Panc1 (cell line): ENCODE results near the gene VWA2. TPM values are rescaled to one million over a fixed set of nuclear protein-coding genes. Genes with fewer than 3 reads are reported as not detected.

Experiments
- ATAC-seq: fragments of 200-7000 bp; cut with Tn5 transposase; 2 replicates; pipeline ENCODE4 v1.9.1; 2020; ENCODE audit warnings: mild to moderate bottlenecking, moderate library complexity
- BruUV-seq: library from RNA; stranded (reverse); fragments of 400-500 nt; replicated peaks from 2 replicates; lab custom pipeline; 2021; lab: Mats Ljungman, UMichigan
- CTCF ChIA-PET: fragments of 300-600 bp; sonication (Branson Sonifier 250); formaldehyde crosslinking; loops from one replicate; lab custom pipeline; 2022; ENCODE audit warnings: antibody characterized with exemption; lab: Charles Lee
- POLR2A ChIA-PET: fragments of 300-600 bp; sonication (Branson Sonifier 250); formaldehyde crosslinking; loops from one replicate; lab custom pipeline; 2022; ENCODE audit warnings: antibody characterized with exemption; lab: Charles Lee
- DNase-seq: peaks from one replicate; pipeline ENCODE4 v3.0.0-alpha.2; 2010; ENCODE audit warnings: low read depth, low spot score
- H3K27ac ChIP-seq: 2 replicates; pipeline ENCODE4 v1.5.1; 2011; ENCODE audit warnings: mild to moderate bottlenecking, low read length, inconsistent platforms
- H3K27me3 ChIP-seq: fragments of 200-500 bp; sonication (Bioruptor generic); 2 replicates; pipeline ENCODE4 v1.6.0; 2014; ENCODE audit warnings: low read length, inconsistent platforms; ENCODE audit not compliant: control insufficient read depth, insufficient read depth
- H3K36me3 ChIP-seq: fragments of 200-500 bp; sonication (Bioruptor generic); 2 replicates; pipeline ENCODE4 v1.5.1; 2014; ENCODE audit warnings: inconsistent platforms, mild to moderate bottlenecking, low read length, moderate library complexity; ENCODE audit not compliant: control insufficient read depth, insufficient read depth
- H3K4me1 ChIP-seq: 2 replicates; pipeline ENCODE4 v1.5.1; 2011; ENCODE audit warnings: inconsistent platforms, mild to moderate bottlenecking, low read length, moderate library complexity; ENCODE audit not compliant: control insufficient read depth, insufficient read depth
- H3K4me3 ChIP-seq, 2 experiments: 2 replicates each; pipeline ENCODE4 v1.5.1; 2011 to 2012; ENCODE audit warnings: low read depth in 2 of 2, low read length in 2 of 2, mild to moderate bottlenecking in 2 of 2, inconsistent platforms in 1 of 2, moderate library complexity in 1 of 2
- H3K9me3 ChIP-seq: fragments of 200-500 bp; sonication (Bioruptor generic); 2 replicates; pipeline ENCODE4 v1.5.1; 2014; ENCODE audit warnings: low read depth, mild to moderate bottlenecking, inconsistent platforms, low read length, moderate library complexity; ENCODE audit not compliant: control insufficient read depth, insufficient read depth
- POLR2AphosphoS5 ChIP-seq: IDR thresholded peaks from 2 replicates; pipeline ENCODE4 v1.6.1; 2012; ENCODE audit warnings: mild to moderate bottlenecking, low read depth, low read length, moderate library complexity
- SIN3A ChIP-seq: IDR thresholded peaks from 2 replicates; pipeline ENCODE4 v1.6.1; 2012; ENCODE audit warnings: low read depth, mild to moderate bottlenecking, low read length, moderate library complexity, borderline replicate concordance; ENCODE audit not compliant: insufficient read depth
- TCF7L2 ChIP-seq: IDR thresholded peaks from 2 replicates; pipeline ENCODE4 v1.6.1; 2011; ENCODE audit warnings: mild to moderate bottlenecking, low read depth, low read length, inconsistent platforms
- in situ Hi-C: cut with HindIII; loops from 2 replicates; pipeline ENCODE4 v1.10.0; 2016; ENCODE audit warnings: low sequenced_read_pairs, low pct_unique_long_range_greater_than_20kb
- intact Hi-C: fragments of 100-400 bp; cut with micrococcal nuclease; formaldehyde crosslinking; loops from one replicate; pipeline ENCODE4 v1.10.0; 2022; ENCODE audit not compliant: unreplicated experiment
- total RNA-seq: library from RNA; stranded (reverse); gene quantifications from one replicate; pipeline ENCODE4 v1.2.1, GENCODE V29; 2021; ENCODE audit not compliant: unreplicated experiment
- TF ChIP-seq, protein P1 (sequence below): fragments of 450-650 bp; IDR thresholded peaks from 2 replicates; pipeline ENCODE4 v1.5.1; 2017; ENCODE audit warnings: mild to moderate bottlenecking
- TF ChIP-seq, protein P2 (sequence below), 2 experiments: IDR thresholded peaks; 2 replicates each; pipeline ENCODE4 v1.6.1; 2011 to 2012; ENCODE audit warnings: low read depth in 2 of 2, control low read depth in 1 of 2, low read length in 1 of 2, mild to moderate bottlenecking in 1 of 2, moderate library complexity in 1 of 2; ENCODE audit not compliant: insufficient read depth in 1 of 2

The VWA2 gene
- total RNA-seq, 1 experiment from 2014 or later: 0.77 TPM

DNA sequence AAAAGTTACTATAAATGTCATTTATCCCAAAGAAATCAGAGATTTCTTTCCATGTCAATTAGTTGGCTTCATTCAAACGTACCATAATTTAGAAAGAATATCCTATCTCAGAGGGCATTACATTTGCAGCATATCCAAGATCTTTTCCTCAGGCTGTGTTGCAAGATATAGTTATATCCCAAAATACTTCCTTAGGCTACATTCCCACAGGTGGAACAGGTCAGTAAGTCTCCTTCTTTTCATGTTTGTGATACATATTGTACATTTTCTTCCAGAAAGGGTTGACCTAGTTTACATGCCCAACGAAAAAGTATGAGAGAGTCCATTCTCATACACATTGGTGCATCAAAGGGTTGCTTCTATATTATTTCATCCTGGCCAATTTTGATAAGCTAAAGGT lies 26.9 kb upstream of the VWA2 start:
- no peaks in the 10 kb centered on the region for H3K36me3 ChIP-seq
- H3K9me3 ChIP-seq: no peaks in the 10 kb centered on the region
- CTCF ChIA-PET: no interaction called here
- peaks cover 21% of the 10 kb centered on the region for H3K27me3 ChIP-seq
- no peak for DNase-seq
- ATAC-seq: no peak
- H3K4me3 ChIP-seq: no peak overlapping the region
- no TSS peak for BruUV-seq
- intact Hi-C loops: no loop called here
- no peak overlapping the region for H3K27ac ChIP-seq
- TF ChIP-seq, protein P1, sequence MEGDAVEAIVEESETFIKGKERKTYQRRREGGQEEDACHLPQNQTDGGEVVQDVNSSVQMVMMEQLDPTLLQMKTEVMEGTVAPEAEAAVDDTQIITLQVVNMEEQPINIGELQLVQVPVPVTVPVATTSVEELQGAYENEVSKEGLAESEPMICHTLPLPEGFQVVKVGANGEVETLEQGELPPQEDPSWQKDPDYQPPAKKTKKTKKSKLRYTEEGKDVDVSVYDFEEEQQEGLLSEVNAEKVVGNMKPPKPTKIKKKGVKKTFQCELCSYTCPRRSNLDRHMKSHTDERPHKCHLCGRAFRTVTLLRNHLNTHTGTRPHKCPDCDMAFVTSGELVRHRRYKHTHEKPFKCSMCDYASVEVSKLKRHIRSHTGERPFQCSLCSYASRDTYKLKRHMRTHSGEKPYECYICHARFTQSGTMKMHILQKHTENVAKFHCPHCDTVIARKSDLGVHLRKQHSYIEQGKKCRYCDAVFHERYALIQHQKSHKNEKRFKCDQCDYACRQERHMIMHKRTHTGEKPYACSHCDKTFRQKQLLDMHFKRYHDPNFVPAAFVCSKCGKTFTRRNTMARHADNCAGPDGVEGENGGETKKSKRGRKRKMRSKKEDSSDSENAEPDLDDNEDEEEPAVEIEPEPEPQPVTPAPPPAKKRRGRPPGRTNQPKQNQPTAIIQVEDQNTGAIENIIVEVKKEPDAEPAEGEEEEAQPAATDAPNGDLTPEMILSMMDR: no peak
- TF ChIP-seq TCF7L2 (no peak), POLR2AphosphoS5 (no peak), SIN3A (no peak)
- TF ChIP-seq, protein P2, sequence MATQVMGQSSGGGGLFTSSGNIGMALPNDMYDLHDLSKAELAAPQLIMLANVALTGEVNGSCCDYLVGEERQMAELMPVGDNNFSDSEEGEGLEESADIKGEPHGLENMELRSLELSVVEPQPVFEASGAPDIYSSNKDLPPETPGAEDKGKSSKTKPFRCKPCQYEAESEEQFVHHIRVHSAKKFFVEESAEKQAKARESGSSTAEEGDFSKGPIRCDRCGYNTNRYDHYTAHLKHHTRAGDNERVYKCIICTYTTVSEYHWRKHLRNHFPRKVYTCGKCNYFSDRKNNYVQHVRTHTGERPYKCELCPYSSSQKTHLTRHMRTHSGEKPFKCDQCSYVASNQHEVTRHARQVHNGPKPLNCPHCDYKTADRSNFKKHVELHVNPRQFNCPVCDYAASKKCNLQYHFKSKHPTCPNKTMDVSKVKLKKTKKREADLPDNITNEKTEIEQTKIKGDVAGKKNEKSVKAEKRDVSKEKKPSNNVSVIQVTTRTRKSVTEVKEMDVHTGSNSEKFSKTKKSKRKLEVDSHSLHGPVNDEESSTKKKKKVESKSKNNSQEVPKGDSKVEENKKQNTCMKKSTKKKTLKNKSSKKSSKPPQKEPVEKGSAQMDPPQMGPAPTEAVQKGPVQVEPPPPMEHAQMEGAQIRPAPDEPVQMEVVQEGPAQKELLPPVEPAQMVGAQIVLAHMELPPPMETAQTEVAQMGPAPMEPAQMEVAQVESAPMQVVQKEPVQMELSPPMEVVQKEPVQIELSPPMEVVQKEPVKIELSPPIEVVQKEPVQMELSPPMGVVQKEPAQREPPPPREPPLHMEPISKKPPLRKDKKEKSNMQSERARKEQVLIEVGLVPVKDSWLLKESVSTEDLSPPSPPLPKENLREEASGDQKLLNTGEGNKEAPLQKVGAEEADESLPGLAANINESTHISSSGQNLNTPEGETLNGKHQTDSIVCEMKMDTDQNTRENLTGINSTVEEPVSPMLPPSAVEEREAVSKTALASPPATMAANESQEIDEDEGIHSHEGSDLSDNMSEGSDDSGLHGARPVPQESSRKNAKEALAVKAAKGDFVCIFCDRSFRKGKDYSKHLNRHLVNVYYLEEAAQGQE (IDR thresholded peaks at IDR 0.05; ENCODE audit: insufficient read depth in 1 of 2, low read depth in 2 of 2, low read length in 1 of 2): no peak
- no peaks in the 10 kb centered on the region for H3K4me1 ChIP-seq
- POLR2A ChIA-PET: no interaction called here
- in situ Hi-C loops: no loop called here

DNA sequence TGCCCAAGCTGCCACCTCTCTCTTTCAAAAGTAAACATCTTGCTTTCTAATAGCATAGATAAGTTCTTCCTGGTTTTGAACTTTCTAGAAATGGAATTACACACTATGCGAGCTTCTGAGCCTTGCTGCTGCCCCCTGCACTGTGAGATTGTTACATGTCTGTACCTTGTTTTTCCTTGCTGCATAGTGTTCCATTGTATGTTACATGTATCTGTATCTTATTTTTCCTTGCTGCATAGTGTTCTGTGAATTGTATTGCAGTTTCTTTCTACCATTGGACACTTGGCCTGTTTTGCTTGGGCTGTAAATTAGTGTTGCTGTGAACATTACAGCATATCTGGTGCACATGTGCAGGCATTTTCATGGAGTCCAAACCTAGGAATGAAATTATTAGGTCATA lies 24.0 kb upstream of the VWA2 start:
- CTCF ChIA-PET: no interaction called here
- ATAC-seq (no peak), DNase-seq (no peak)
- no TSS peak for BruUV-seq
- H3K4me3 ChIP-seq: no peak overlapping the region
- TF ChIP-seq, protein P1: no peak
- H3K9me3 ChIP-seq: no peaks in the 10 kb centered on the region
- POLR2A ChIA-PET: interaction anchor here (0.7 kb wide), 1 partner anchor 12 kb away, joined by 4 read pairs; no protein-coding TSS in a partner anchor
- H3K36me3 ChIP-seq: no peaks in the 10 kb centered on the region
- no peak overlapping the region for H3K27ac ChIP-seq
- in situ Hi-C loops: no loop called here
- no peaks in the 10 kb centered on the region for H3K4me1 ChIP-seq
- intact Hi-C loops: no loop called here
- H3K27me3 ChIP-seq: peaks cover 26% of the 10 kb centered on the region
